ENCODE data around the gene BUB3.

BUB3 gene

DNA sequence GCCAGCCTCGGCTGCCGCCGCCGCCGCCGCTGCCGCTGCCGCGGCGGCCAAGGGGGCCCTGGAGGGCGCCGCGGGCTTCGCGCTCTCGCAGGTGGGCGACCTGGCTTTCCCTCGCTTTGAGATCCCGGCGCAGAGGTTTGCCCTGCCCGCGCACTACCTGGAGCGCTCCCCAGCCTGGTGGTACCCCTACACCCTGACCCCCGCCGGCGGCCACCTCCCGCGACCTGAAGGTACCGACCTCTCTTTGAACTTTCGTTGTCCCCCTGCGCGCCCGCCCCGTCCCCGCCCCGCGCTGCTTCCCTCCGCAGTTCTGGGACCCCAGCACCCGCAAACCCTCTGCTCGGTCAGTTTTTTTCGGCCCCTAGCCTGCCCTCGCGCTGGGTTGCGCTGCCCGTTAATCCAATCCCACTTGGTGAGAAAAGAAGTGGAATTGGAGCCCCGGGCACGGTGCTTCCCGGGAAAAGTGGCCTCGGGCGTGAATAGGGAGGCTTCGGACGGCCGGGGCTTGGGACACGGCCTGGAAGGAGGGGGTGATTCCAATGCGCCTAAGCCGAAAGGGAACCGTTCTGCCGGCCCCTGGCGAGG is 17.9 kb upstream of the BUB3 start:
- Histone ChIP-seq H3K36me3 (replicated peaks) (peaks cover 15% of the 10 kb centered on the region), H3K9me3 (no peaks in the 10 kb centered on the region), H3K4me3 (peak overlapping the region; percentile 64), H3K4me1 (peaks cover 14% of the 10 kb centered on the region; the same call in 1 of the 2 replicates), H3K27me3 (ENCODE audit: low read depth) (no peaks in the 10 kb centered on the region)
- DNase-seq (ENCODE audit: low spot score in 2 of 2), result peak in 1 of 2 experiments; percentile 56
- in situ Hi-C loops (cut with MboI; ENCODE audit: low sequenced_read_pairs), result loop anchor here (10.0 kb wide), 1 partner anchor 92 kb away; no protein-coding TSS in a partner anchor

DNA sequence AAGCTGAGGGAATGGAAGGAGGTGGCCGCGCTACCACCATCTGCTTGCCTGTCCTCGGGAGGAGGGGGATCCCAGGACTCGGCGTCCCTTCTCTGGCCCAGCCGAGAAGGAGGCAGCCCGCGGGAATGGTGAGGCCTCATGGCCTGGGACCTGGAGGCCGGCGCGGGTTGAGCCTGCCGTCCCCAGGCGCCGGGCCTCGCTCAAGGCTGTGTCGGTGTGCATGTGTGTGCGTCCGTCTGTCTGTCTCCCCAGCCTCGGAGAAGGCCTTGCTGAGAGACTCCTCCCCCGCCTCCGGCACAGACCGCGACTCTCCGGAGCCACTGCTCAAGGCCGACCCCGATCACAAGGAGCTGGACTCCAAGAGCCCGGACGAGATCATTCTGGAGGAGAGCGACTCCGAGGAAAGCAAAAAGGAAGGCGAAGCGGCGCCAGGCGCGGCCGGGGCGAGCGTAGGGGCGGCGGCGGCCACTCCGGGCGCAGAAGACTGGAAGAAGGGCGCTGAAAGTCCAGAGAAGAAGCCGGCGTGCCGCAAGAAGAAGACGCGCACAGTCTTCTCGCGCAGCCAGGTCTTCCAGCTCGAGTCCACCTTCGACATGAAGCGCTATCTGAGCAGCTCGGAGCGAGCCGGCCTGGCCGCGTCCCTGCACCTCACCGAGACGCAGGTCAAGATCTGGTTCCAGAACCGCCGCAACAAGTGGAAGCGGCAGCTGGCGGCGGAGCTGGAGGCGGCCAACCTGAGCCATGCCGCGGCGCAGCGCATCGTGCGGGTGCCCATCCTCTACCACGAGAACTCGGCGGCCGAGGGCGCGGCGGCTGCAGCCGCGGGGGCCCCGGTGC is 17.2 kb upstream of the BUB3 start:
- peaks cover 15% of the 10 kb centered on the region for H3K36me3 ChIP-seq (replicated peaks)
- DNase-seq (ENCODE audit: low spot score in 2 of 2), result peak; percentile 55 to 77
- no peaks in the 10 kb centered on the region for H3K27me3 ChIP-seq (ENCODE audit: low read depth)
- in situ Hi-C loops (cut with MboI; ENCODE audit: low sequenced_read_pairs), result loop anchor here (10.0 kb wide), 1 partner anchor 92 kb away; no protein-coding TSS in a partner anchor
- H3K4me3 ChIP-seq, result peak overlapping the region; percentile 64
- H3K4me1 ChIP-seq, result peaks cover 14% of the 10 kb centered on the region; the same call in 1 of the 2 replicates
- no peaks in the 10 kb centered on the region for H3K9me3 ChIP-seq

DNA sequence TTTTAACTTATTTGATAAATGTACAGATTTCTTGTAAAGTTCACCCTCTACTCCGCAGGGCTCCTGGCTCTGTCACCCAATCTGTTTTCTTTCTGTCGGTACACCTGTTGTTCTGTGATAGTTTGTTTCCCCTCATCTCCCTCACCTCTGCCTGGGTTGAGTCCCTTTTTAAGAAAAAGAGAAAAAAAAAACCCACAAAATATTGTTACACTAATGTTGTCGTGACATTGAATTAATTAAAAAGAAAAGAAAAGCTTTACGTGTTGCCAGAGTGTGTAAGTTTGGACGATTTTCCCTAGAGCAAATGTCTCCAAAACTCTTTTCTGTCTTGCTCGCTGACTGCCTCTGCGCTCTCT is 15.1 kb upstream of the BUB3 start:
- H3K4me1 ChIP-seq, result peaks cover 8% of the 10 kb centered on the region; the same call in 1 of the 2 replicates
- no peak overlapping the region for H3K4me3 ChIP-seq
- no peaks in the 10 kb centered on the region for H3K27me3 ChIP-seq (ENCODE audit: low read depth)
- no peak for DNase-seq (ENCODE audit: low spot score in 2 of 2)
- H3K9me3 ChIP-seq, result no peaks in the 10 kb centered on the region
- in situ Hi-C loops (cut with MboI; ENCODE audit: low sequenced_read_pairs), result loop anchor here (10.0 kb wide), 1 partner anchor 94 kb away; no protein-coding TSS in a partner anchor
- H3K36me3 ChIP-seq (replicated peaks), result peaks cover 15% of the 10 kb centered on the region

DNA sequence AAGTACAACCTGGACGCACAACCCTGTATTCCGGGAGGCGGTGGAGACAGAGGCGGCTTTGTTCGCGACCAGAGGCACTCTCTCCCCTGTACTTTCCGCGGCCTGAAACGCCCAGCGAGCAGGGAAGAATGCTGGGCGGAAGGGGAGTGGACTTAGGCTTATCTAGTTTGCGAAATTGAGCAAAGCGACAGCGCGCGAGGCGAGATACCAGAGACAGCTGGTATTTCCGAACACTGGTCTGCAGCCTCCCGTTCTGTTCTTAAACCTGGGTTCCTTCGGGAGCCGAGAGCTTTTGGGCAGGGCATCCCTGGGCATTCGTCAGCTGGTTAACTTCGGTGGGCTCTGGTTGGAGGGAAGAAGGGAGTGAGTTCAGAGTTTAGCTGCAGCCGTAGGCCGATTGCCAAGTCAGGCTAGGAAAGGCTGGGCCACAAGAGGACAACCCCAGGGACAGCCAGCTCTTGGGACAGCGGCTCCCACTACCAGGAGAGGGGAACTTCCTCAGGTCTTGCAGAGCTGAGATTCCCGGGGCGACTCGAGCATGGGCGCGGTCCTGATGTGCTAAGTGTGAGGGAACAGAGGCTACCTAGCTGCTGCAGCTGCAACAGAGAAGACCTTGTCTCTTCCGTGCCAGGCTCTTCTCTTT is 14.6 kb upstream of the BUB3 start:
- Histone ChIP-seq H3K36me3 (replicated peaks) (peaks cover 15% of the 10 kb centered on the region), H3K4me3 (no peak overlapping the region), H3K27me3 (ENCODE audit: low read depth) (no peaks in the 10 kb centered on the region), H3K4me1 (peaks cover 8% of the 10 kb centered on the region; the same call in 1 of the 2 replicates), H3K9me3 (no peaks in the 10 kb centered on the region)
- DNase-seq (ENCODE audit: low spot score in 2 of 2), result no peak
- in situ Hi-C loops (cut with MboI; ENCODE audit: low sequenced_read_pairs), result loop anchor here (10.0 kb wide), 1 partner anchor 95 kb away; no protein-coding TSS in a partner anchor

DNA sequence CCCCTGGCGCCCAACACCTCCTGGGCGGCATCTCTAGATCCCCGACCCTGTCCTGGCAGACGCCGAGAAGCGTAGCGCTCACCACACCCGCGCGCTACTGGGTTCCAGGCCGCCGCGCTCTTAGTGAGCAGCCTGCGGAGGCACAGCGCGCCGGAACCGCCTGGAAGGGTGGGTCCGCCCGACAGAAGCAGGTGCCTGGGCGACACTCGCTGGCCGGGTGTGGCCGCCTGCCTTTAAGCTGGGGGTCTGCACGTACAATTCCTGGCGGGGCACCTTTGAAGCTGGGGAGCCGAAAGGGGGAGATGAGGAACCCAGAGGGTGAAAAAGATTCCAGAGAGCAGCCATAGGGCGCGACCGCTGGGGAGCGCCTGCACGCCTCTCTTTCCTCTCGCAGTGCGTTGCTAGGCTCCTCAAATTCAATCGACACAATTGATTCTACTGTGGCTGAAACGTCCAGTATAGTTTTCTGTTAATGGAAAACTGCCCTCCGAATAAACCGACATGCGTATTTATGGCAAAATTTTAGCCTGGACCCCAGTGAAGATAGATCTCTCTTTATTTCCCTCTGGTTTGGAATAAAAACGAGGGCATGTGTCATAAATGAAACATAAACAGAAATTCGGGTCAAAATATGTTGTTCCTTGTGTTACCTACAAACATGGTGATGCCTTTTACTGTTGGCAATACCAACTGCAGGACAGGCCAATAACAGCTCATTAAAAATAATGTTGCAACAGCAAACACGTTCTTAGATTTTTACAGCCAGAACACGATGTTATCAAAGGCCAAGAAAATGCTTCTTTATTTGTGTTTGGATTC is 13.8 kb upstream of the BUB3 start:
- no peak for DNase-seq (ENCODE audit: low spot score in 2 of 2)
- in situ Hi-C loops (cut with MboI; ENCODE audit: low sequenced_read_pairs), result no loop called here
- peaks cover 3% of the 10 kb centered on the region; the same call in 1 of the 2 replicates for H3K4me1 ChIP-seq
- no peaks in the 10 kb centered on the region for H3K9me3 ChIP-seq
- H3K4me3 ChIP-seq, result no peak overlapping the region
- H3K36me3 ChIP-seq (replicated peaks), result peaks cover 15% of the 10 kb centered on the region
- H3K27me3 ChIP-seq (ENCODE audit: low read depth), result no peaks in the 10 kb centered on the region

DNA sequence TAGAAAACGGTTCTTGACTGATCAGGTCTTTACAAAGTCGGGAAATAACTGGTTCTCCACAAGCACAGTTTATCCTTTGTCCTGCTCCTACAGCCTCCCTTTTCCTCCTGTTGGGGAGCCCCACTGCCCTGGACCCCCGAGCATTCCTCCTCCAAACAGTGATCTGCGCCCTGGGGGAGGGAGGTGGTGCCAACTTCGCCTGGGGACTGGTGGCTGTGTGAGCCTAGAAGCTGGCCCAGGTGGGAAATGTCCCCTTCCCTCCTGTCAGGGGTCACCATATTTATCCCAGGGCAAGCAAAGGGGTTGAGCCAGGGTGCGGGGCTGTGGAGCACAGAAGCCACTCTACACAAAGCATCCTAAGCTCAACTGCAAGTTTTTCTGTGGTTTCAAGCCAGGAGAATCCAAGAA is 13.2 kb upstream of the BUB3 start:
- in situ Hi-C loops (cut with MboI; ENCODE audit: low sequenced_read_pairs), result no loop called here
- no peaks in the 10 kb centered on the region for H3K27me3 ChIP-seq (ENCODE audit: low read depth)
- peaks cover 15% of the 10 kb centered on the region for H3K36me3 ChIP-seq (replicated peaks)
- no peak for DNase-seq (ENCODE audit: low spot score in 2 of 2)
- no peaks in the 10 kb centered on the region for H3K9me3 ChIP-seq
- no peak overlapping the region for H3K4me3 ChIP-seq
- H3K4me1 ChIP-seq, result peaks cover 3% of the 10 kb centered on the region; the same call in 1 of the 2 replicates

DNA sequence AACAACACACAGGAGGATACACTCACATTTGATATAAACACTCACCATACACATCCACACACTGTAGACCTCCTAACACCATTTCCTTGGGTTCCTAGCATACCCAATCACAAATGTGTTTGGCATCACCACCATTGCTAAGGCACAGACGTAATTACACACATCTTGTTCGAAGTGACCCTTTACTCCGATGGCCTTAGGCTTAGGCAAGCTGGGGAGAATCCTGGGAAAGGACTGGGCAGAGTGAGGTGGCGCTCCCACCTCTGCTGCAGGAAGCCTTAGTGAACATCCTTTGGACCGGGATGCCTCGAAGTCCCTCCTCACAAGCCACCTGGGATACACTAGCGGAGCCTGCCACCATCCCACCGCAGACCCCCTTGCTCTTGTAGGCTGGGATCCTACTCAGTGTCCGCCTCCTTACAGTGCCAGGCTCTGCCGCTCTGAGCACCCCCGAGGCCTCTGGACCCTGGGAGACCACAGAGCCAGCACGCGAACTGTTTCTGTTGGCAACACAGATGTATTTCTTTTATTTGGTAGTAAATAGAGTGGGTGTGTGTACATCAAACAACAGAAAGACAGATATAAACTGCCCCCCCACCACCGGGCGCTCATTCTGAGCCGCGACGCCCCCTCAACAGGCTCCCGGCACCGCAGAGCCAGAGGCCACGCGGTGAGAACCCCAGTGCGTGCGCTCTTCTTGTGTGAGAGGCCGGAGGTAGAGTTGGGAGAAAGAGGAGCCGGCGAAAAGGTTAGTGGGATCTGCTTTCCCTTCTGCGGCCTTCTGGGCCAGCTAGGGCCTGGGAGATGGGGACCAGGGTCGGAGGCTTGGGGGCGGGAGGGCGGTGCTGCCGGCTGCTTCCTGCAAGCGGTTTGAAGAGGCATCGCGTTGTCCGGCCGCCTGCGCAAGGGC is 12.2 kb upstream of the BUB3 start:
- in situ Hi-C loops (cut with MboI; ENCODE audit: low sequenced_read_pairs), result no loop called here
- Histone ChIP-seq H3K9me3 (no peaks in the 10 kb centered on the region), H3K27me3 (ENCODE audit: low read depth) (no peaks in the 10 kb centered on the region), H3K36me3 (replicated peaks) (peaks cover 15% of the 10 kb centered on the region), H3K4me3 (no peak overlapping the region), H3K4me1 (peaks cover 3% of the 10 kb centered on the region; the same call in 1 of the 2 replicates)
- DNase-seq (ENCODE audit: low spot score in 2 of 2), result no peak

DNA sequence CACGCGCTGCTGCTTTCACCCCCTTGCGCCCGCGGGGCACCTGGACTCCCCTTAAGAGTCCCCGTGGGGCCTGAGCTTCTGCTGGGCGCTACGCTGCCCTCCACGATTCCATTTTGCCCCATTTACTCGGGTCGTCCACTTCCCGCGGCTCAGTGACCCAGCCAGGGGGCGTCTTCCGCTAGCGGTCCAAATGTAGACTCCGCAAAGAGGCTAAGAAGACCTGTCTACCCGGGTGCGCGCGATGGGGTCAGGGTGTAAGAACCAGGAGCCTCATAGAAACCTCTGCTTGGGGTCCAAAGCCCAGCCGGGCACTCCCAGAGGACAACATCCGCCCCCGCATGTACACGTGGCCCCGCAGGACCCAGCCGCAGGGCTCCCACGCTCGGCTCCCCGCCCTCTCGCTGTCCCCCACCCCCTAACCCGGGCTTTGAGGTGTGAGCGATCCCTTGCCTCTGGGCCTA is 11.5 kb upstream of the BUB3 start:
- Histone ChIP-seq H3K36me3 (replicated peaks) (peaks cover 8% of the 10 kb centered on the region), H3K4me3 (no peak overlapping the region), H3K9me3 (no peaks in the 10 kb centered on the region), H3K4me1 (peaks cover 7% of the 10 kb centered on the region; the same call in 1 of the 2 replicates), H3K27me3 (ENCODE audit: low read depth) (no peaks in the 10 kb centered on the region)
- in situ Hi-C loops (cut with MboI; ENCODE audit: low sequenced_read_pairs), result no loop called here
- no peak for DNase-seq (ENCODE audit: low spot score in 2 of 2)

DNA sequence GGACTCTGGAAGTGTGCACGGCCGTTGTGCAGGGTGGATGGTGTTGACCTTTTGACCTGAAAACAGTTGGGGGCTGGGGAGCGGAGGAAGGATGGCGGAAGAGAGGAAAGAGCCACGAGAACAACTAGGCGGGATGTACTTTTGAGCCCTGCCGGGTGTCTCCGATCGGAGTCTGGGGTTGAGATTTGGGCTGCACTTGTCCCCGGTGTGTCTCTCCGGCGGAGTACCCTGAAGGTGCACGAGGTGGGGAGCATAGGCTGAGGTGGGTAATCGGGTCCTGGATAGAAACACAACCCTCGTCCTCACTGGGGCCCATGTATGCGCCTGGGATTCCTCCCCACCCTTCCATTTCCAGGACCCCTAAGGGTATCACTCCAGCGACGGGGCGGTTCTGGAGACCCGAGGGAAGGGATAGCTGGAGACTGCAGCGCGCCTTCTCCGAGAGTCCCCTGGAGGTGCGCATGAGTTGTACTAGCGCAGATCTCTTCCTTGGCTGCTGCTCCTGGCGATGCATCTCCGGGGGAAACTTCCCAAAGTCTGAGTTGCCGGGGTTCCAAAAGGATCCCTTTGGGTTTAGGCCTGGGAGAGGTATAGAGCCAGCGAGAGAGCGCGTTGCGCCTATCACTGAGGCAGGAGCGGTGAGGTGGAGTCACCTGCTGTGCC is 10.9 kb upstream of the BUB3 start:
- in situ Hi-C loops (cut with MboI; ENCODE audit: low sequenced_read_pairs), result no loop called here
- no peaks in the 10 kb centered on the region for H3K9me3 ChIP-seq
- no peak overlapping the region for H3K4me3 ChIP-seq
- DNase-seq (ENCODE audit: low spot score in 2 of 2), result no peak
- H3K4me1 ChIP-seq, result peaks cover 8% of the 10 kb centered on the region; the same call in 1 of the 2 replicates
- H3K27me3 ChIP-seq (ENCODE audit: low read depth), result no peaks in the 10 kb centered on the region
- peaks cover 6% of the 10 kb centered on the region for H3K36me3 ChIP-seq (replicated peaks)

DNA sequence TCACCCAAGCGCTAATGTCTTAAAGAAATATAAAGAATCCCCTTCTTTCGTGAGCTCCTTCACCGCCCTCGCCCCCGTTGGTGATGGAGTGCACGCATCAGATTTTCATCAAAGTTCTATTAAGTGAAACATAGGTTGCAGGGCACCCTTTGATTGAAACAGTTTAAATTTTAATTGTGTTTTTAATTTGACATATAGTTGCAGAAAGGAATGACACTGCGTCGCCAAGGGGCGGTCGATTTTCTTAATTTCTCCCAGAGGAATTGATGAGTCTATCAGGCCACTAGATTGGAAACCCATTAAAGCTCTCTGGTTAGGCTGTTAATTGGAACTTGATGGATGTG is 10.4 kb upstream of the BUB3 start:
- H3K27me3 ChIP-seq (ENCODE audit: low read depth), result no peaks in the 10 kb centered on the region
- H3K4me1 ChIP-seq, result peaks cover 6% of the 10 kb centered on the region
- no peaks in the 10 kb centered on the region for H3K9me3 ChIP-seq
- no peak for DNase-seq (ENCODE audit: low spot score in 2 of 2)
- peaks cover 1% of the 10 kb centered on the region for H3K36me3 ChIP-seq (replicated peaks)
- in situ Hi-C loops (cut with MboI; ENCODE audit: low sequenced_read_pairs), result no loop called here
- H3K4me3 ChIP-seq, result no peak overlapping the region

DNA sequence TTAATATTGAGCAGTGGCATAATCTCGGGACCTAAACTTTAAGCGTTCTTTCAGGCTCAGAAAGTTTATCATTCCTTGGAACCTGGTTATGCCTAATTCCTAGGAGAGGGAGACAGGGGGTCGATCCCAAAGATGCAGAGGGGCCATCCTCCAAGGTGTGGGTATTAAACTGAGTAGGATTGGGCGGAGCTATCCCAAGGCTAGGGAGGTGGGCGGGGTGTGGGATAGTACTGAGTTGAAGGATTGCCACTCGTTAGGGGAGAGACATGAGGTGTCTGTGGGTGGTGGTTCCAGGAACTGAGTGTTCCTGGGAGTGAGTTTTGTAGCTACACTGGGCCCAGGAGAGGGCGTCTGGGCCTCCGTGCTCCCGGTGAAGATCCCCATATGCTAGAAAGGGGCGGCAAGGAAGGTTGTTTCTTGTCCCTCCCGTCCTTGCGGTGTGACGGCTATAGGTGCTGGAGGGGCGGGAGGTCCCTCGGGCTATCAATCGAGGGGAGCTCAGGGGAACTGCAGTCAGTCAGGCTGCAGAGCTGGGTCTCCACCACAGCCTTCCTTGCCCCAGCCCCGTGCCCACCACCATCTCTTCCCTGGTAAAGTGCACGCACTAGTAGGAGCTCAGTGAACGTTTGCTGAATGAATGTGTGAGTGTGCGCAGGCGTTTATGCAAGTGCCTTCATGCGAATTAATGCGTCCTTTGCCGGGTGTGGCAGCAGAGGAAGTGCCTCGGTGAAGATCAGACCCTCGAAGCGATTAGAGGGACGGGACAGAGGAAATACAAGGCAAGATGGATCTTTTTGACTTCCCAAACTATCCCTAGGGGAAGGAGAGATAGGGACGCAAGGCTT is 9.3 kb upstream of the BUB3 start:
- in situ Hi-C loops (cut with MboI; ENCODE audit: low sequenced_read_pairs), result no loop called here
- peak in 1 of 2 experiments; percentile 42 for DNase-seq (ENCODE audit: low spot score in 2 of 2)
- no peak overlapping the region for H3K4me3 ChIP-seq
- H3K27me3 ChIP-seq (ENCODE audit: low read depth), result no peaks in the 10 kb centered on the region
- peaks cover 11% of the 10 kb centered on the region for H3K4me1 ChIP-seq
- H3K36me3 ChIP-seq (replicated peaks), result peaks cover 2% of the 10 kb centered on the region
- H3K9me3 ChIP-seq, result no peaks in the 10 kb centered on the region
